ENCODE results near the gene ZFP69B.

Gene ZFP69B

DNA sequence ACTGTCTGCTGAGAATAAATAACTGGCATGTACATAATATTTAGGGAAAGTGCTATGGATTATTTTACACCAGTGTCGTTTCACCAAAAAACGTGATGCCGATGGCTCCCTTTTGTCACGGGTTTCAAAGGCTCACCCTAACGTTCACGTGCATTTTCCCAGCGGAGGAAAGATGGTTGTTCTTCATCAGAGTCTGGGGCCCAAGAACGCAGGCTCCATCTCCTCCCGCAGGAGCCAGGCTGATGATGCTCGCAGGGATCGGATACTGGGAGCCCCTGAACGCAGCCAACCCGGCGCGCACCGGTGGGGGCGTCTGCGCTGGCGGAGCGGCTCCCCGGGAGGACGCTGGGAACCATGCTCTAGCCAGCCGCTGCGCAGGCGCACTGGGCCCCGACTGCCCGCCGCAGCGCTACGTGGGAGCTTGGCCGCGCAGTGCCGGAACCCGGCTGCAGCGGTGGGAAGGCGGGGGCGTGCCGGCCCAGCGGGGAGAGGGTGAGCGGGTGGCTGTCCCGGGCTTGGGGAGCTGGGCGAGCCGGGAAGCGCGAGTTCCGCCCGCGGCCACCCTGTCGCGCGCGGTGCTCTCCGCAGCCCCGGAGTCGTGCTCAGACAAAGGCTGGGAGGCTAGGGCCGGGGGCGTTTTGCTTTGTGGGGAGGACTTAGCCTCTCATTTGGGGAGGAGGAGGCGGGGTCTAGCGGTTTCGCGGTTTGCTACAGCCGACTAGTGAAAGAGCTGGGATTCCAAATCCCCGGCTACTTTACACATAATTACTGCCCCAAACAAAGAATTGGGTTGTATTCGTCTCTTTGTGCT, at the start of gene ZFP69B:
Gene ZFP69B (plus strand): TSS at position 793 of the 811 bp plus-strand sequence. CDS start 486 bp downstream, outside the sequence.
- DNase-seq, result peak; percentile 75

DNA sequence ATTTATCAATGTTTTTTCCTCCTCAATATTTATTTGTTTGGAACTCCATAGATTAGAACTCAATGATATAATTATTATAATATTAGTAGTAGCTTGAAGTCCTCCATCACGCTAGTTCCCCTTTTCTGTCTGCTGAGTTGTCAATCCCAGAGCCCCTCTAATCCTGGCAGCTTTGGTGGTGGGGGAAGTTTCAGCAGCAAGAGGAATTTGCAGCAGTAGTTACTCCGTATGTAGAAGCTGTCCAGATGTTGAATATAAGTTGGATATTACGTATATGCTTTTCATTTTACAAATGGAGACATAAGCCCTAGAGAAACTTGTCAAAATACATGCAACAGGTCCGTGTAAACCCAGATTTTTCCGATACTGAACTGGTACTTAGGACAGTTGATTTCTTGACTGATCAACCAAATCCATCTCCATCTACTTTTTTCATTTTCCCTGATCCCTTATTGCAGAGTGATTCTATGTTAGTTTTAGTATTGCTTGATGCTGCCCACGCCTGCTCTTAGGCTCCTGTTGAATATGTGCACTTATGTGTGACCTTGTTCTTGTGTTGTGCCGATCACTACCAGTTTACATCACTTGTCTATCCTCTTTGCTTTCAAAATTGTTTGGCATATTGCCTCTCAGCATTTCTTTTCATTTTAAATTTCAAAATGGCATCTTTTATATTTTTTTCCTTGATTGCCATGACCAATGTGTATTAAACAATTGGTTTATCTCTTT, 48.6 kb upstream of the ZFP69B start:
- no peak for DNase-seq

DNA sequence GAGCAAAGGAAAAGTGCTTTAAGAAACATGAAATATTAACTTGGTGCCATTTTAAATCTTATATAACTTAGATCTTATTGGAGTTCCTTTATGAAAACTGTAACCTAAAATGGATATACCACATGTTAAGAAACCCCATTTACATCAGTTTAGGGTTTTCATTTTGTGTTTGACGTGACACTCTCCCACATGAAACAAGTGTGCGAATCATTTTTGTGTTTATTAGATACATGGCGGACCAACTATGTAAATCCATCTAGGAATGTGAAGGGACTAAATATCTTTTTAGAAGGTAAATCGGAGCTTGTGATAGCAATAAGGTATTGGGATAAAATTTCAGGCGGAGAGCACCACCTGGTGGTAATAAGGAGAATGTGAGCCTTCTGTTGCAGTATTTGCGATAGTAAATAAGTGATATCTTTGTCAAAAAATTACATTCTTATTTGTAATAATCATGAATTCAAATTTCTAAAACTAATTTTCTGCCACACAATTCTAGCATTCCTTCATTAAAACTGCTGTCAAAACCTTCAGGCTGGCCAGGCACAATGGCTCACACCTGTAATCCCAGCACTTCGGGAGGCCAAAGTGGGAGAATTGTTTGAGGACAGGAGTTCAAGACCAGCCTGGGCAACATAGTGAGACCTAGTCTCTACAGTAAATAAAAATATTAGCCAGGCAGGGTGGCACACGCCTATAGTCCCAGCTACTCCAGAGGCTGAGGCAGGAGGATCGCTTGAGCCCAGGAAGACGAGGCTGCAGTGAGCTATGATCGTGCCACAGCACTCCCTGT, 45.4 kb upstream of the ZFP69B start:
- peak; percentile 42 for DNase-seq

DNA sequence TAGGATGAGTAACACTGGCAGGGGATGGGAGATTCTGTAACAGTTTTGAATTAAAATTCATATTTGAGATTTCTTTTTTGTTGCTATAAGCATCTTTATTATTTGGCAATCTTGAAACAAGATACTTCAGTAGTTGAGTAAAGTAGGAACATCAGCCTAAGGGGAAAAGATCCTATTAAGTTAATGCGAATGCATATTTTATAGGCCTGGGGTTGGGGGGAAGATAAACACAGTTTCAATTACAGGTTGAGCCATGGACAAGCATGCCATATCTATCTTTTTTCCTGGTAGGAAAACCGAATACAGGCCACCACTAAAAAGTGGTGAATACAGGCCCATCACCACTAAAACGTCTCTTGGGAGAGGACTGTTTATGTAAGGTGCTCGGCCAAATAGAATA, 44.5 kb upstream of the ZFP69B start:
- no peak for DNase-seq

DNA sequence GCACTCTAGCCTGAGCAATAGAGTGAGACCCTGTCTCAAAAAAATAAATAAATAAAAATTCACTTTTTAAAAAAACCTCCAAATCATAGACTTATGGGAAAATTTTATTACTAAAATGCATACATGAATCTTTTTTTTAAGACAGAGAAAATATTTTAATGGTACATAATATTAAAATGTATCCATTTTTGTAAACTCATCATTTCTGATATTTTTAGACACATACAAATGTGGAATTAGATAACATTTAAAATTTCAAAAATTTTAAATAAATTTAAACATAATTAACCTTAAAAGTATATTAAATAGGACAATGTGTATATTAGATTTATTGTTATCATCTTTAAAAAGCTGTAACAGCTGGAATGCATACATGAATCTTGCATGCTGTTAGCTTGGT, 42.8 kb upstream of the ZFP69B start:
- no peak for DNase-seq

DNA sequence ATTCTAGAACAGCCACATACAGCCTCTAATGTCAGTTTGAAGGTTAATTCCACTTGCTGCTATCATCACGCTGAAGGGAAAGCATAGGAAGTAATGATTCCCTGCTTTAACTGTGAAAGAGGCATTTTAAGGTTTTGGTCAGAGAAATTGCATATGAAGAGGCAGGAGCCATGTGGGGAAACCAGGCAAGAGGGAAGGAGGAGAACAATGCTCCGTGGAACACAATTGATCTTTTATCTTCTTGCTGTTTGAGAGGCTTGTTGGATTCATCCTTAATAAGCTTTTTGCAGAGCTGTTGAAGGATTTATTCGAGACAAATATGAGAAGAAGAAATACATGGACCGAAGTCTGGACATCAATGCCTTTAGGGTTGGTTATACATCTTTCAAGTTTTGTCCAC, 40.8 kb upstream of the ZFP69B start:
- DNase-seq, result no peak

DNA sequence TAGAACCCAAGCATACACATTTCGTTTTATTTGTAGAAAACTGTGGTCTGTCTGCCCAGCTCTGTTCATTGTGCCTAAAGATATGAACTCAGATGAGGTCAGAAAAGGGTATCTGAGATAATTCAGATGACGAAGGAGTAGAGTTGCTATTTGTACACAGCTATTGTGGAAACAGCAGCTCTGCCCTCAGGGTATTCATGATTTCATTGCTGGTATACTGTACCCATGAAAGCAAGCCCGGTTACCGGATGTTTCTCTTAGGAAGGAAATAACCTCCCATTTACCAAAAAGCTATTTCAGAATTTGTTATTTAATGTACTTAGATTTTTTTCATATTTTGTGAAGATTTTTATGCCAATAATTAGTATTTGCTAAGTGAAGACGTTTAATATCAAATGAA, 39.0 kb upstream of the ZFP69B start:
- no peak for DNase-seq

DNA sequence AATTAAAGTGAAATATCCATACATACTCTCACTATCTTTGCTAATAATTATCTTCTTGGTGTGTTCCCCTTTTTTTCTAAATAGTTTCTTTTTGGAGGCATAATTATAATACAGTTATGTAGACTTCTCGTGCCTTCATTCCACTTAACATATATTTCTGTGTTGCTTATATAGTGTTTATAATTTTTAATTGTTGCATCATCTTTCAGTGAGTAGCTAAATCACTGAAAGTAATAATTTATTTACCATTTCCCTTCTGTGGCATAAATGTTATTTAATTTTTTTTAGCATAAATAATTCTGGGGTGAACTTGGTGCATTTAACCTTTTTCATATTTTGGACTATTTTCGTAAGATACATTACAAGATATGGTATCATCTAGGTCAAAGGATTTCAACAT, 38.4 kb upstream of the ZFP69B start:
- DNase-seq, result no peak

DNA sequence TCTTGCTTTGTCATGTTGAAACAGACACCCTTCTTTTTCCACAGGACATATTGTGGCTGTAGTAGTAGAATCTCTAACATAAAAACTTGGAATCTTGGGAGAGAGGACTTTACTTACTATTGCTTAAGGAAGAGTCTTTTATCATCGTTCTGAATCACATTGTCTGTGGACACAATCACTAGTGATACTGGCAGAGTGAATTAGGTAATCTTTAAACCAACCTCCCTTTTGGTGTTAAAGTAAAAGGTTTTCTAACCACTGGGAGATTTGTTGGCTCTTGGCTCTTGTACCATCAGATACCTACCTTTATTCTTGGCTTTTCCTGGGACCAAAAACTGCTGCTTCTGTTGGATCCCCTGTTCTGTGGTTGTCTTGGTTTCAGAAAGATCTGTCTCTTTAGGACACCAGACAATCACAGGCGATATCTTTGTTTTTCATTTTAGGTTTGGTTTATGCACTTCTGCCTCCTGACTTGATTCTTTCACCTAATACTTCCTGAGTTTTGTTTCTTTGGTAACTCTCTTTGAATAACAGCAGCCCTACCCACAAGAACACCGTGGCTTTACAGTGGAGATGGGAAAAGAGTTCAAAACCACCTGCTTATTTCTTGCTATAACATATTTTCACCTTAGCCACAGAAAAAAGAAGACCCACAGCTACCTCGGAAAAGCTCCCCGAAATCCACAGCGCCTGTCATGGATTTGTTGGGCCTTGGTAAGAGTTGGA, 36.6 kb upstream of the ZFP69B start:
- DNase-seq, result no peak

DNA sequence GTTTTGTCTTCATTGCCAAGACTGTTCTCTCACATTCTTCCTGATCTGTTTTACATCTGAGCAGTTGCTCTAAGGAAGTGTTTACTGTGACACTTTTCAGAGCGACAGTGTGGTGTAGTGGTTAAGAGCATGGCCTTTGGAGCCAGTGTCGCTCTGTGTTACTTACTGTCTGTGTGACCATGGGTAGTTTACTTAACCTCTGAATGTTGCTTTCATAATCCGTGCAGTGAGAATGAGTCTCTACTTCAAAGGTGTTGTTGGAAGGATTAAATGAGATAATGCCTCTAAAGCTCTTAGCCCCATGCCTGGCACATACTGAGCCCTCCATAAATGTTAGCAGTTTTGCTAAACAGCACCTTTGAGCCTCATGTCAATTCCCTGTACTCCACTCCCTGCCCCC, 35.9 kb upstream of the ZFP69B start:
- DNase-seq, result no peak

DNA sequence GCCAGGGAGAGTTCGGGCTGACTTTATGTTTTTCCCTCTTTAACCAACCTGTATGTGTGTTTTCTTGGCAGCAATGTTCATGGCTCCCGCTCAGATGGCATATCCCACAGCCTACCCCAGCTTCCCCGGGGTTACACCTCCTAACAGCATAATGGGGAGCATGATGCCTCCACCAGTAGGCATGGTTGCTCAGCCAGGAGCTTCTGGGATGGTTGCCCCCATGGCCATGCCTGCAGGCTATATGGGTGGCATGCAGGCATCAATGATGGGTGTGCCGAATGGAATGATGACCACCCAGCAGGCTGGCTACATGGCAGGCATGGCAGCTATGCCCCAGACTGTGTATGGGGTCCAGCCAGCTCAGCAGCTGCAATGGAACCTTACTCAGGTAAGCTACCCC, 33.6 kb upstream of the ZFP69B start:
- DNase-seq, result no peak

DNA sequence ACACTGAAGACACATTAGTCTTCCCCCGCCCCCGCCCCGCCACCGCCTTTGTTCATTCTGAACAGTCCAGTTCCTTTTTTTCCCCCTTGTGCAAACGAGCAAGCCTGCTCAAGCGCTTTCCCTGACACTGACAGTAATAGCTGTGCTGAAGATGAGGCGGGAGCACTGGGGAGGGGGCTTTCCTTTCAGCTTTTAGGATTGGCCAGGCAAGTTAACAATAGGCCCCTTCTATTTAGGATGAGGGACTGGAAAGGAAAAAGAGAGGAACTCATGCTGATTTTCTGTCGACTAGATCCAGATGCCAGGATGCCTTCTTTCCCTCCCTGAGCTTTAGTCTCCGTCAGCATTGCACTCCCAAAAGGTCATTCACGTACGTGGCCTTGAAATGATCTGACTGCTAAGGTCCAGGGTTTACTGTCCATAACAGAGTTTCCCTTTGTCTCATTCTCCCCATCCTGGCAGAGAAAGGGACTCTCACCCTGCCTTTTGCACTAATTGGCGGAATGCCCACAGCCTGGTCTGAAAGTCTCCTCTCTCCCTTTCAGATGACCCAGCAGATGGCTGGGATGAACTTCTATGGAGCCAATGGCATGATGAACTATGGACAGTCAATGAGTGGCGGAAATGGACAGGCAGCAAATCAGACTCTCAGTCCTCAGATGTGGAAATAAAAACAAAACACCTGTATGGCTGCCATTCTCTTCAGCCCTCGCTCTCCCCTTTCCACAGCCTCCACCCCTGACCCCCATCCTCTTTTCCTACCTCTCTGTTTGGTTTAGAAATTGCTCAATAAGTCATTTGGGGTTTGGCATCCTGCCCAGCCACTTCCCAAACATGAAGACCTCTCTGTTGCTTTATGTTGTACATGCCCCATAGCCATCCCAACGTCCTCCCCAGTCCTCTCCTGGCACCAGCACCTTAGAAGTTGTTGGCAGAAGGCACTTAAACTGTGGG, 28.6 kb upstream of the ZFP69B start:
- DNase-seq, result no peak

DNA sequence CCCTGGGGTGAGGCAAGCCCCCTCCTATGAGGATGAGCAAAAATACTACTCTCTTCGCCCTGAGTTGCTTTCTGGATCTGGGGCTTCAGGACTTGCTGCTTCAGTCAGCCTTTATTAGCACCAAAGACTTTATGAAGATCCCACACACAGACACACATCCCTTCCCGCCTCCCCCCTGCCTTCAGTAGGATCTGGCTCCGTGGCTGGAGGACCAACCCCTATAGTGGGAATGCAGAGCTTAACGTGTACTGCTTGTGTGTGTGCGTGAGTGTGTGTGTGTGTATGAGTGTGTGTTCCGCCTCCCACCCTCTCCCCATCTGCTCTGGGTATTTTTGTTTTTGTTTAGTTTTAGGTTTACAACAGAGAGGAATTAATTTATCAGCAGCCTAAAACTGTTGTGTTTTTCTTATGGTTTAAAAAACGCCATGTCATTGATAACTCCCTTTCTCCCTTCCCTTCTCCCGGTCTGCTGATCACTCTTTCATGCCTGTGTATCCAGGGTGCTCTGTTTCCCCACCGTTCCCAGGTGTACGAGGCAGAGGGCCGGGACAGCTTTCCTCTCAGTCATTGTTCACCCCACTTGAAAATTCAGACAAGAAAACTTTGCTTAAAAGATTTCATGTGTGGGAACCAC, 27.5 kb upstream of the ZFP69B start:
- DNase-seq, result no peak

DNA sequence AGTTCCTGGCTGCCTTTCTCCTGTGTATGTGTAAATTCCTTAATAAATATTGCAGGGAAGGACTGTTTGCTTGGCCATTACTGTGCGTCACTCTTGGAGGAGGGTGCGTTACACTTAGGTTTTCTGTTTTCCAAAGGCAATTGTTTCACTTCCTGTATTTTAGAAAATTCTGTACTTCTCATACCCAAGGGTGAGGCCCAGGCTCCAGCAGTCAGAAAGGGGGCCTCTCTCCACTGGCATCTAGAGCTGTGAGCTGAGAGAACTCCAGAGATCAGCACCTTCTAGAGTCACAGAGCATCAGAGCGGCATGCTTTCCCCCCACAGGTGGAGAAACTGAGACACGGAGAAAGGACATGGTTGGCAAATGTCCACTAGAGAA, 27.0 kb upstream of the ZFP69B start:
- no peak for DNase-seq

DNA sequence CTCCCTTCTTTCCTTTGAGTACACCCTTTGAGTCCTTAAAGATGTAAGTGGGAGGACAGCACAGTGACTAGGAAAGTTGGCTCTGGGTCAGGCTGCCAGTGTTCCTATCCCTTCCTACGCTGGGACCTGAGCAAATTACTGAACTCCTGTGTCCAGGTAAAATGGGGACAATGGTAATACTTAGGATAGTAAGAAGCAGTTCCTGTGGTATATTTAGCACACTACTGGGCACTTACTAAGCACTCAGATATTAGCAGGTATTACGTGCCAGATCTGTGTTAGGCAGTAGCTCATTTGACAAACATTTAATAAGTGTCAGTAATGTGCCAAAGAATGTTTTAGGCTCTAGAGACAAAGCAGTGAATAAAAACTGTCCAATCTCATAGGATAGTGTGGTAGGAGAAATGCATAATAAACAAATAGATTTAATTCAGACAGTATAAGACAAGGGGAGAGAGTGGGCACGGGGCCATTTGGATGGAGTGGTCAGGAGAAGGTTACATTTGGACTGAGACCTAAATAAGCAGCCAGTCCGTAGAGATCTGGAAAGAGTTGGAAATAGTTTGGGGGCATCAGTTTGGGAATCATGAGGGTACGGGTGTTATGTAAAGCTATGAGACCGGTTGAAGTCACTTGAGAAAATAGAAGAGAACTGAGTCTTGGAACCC, 26.2 kb upstream of the ZFP69B start:
- no peak for DNase-seq

DNA sequence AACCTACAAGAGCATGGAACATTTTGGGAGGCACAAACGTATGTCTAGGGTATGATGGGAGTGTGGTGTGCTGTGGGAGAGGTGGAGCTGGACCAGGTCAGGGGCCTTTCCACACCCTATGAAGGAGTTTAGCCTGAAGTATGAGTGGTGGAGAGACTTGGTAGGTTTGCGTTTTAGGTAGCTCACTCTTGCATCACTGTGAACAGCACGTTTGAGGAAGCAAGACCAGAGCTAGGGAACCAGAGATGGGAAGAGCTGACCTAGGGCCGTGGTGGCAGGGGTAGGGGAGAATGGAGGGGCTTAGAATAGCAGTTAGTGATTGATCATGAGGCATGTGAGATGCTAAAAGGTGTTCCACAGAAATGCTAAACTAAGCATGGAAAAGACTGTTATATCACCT, 25.1 kb upstream of the ZFP69B start:
- DNase-seq, result no peak

DNA sequence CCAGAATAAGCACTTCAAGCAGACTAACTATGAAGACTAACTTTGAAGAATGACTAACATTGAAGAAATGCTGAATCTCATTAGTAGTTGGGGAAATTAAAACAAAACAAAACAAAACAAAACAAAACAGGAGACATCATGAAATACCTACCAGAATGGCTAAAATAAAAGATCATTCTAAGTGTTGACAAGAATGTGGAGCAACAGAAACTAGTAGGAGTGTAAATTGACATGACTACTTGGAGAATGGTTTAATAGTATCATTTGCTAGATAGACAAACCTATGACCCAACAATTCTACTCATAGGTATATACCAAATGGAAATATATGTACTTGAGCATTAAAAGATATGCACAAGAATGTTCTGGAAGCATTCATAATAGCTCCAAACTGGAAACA, 18.9 kb upstream of the ZFP69B start:
- DNase-seq, result no peak

DNA sequence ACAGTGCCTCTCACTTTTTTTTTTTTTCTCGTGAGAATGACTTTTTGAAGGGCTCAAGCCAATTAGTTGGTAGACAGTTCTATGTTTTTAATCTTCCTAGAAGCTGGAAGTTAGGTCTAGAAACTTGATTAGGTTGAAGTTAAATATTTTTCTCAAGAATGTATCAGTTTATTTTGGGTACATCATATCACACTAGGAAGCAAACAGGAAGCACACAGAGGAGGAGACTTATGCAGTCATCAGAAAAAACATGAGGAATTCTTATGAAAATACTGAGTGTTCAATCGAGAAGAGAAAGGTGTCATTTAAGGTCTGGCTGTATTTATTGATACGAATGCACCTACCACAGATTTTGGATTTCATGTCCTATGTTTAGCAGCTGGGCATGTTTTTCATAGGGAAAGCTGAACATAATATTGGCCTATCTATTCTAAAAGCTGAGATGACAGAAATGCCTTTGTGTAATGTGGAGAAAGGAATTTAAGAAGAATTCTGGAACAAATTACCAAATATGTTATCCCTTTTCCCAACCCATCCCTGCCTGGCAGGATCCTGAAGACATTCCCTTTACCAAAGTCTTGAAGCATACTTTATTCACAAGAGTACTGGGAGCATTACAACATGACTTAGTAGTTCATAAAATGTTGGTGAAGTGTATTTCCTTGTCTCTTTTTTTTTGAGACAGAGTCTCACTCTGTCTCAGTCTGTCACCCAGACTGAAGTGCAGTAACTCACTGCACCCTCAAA, 17.5 kb upstream of the ZFP69B start:
- DNase-seq, result no peak

DNA sequence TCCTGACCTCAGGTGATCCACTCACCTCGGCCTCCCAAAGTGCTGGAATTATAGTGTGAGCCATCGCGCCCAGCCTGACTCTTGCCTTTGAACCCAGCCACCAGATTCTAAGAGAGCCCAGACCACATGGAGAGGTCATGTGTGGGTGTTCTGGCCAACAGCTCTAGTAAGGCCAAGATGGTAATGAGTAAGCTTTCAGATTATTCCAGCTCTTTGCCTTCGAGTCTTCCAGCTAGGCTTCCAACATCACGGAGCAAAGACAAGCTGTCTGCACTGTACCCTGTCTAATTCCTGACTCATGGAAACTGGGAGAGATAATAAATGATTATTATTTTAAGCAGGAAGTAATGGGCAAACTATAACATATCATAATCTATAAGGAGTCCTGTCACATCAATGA, 14.8 kb upstream of the ZFP69B start:
- no peak for DNase-seq

DNA sequence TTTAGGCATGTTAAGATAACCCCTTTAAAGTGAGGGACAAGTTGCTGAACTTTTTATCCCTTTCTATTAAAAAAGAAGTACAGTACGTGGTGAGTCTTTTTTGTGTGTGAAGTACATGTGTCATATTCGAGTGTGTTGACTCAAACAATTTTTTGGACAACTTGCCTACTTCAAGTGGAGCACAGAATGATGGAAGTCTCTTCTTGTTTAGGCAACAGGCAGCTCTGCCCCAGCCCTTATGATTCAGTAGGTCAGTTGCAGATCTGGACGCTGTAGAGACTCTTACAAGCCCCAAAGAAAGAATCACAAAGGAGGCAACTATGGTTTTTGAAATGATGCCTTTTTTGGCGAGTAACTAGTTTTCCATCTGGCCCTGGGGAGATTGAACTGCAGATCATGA, 14.4 kb upstream of the ZFP69B start:
- no peak for DNase-seq

All from kidney glomerular epithelial cell (primary cell).